Endothelial cell of umbilical vein (primary cell): ENCODE data around the gene MT1M. TPM values are rescaled to one million over a fixed set of nuclear protein-coding genes. Genes with fewer than 3 reads are reported as not detected.

Experiments
- BruUV-seq: library from RNA; stranded (reverse); fragments of 400-500 nt; replicated peaks from 2 replicates; lab custom pipeline; 2021; lab: Mats Ljungman, UMichigan
- CTCF ChIA-PET: fragments of 300-600, 350-600 bp; sonication (Branson Sonifier 250); formaldehyde crosslinking; loops from one replicate; lab custom pipeline; 2021; ENCODE audit warnings: antibody characterized with exemption, inconsistent platforms; lab: Charles Lee
- POLR2A ChIA-PET: fragments of 300-600, 350-600 bp; sonication (Branson Sonifier 250); formaldehyde crosslinking; loops from one replicate; lab custom pipeline; 2021; ENCODE audit warnings: antibody characterized with exemption, inconsistent platforms; lab: Charles Lee
- DNase-seq: peaks from one replicate; pipeline ENCODE4 v3.0.0-alpha.2; 2011; ENCODE audit warnings: low read depth, low spot score
- FAIRE-seq: peaks from 2 replicates; lab custom pipeline; 2011; peaks lifted over from hg19 to GRCh38; lab: Jason Lieb, UNC
- H2AFZ ChIP-seq: 2 replicates; pipeline ENCODE4 v1.6.0; 2012; ENCODE audit warnings: low read depth, low read length, control low read depth, inconsistent platforms
- H3K27ac ChIP-seq: 2 replicates; pipeline ENCODE4 v1.5.1; 2011; ENCODE audit warnings: low read depth, mild to moderate bottlenecking, control low read depth, low read length, moderate library complexity; ENCODE audit not compliant: insufficient read depth
- H3K27me3 ChIP-seq, 2 experiments: 2 replicates each; pipeline versions ENCODE4 v1.6.0 to v1.6.1; 2011; ENCODE audit warnings: low read length in 2 of 2, mixed read lengths in 1 of 2; ENCODE audit not compliant: control insufficient read depth in 2 of 2, insufficient read depth in 2 of 2
- H3K36me3 ChIP-seq, 2 experiments: 2 replicates in 1 of 2; 3 replicates in 1 of 2; pipeline ENCODE4 v1.5.1; 2011; ENCODE audit warnings: low read length in 2 of 2, mild to moderate bottlenecking in 1 of 2, moderate library complexity in 1 of 2; ENCODE audit not compliant: control insufficient read depth in 2 of 2, insufficient read depth in 2 of 2; ENCODE audit errors: extremely low read depth in 1 of 2
- H3K4me1 ChIP-seq: 3 replicates; pipeline ENCODE4 v1.5.1; 2011; ENCODE audit warnings: mild to moderate bottlenecking, low read length; ENCODE audit not compliant: control insufficient read depth, insufficient read depth; ENCODE audit errors: extremely low read depth
- H3K4me2 ChIP-seq: 2 replicates; pipeline ENCODE4 v1.6.1; 2011; ENCODE audit warnings: low read length, control low read depth, mixed read lengths; ENCODE audit not compliant: insufficient read depth
- H3K4me3 ChIP-seq, 3 experiments: fragments of 200-600 bp in 1 of 3; sonication (generic), shearing (Covaris generic) in 1 of 3; replicated peaks in 1 of 3; 2 replicates each; pipeline ENCODE4 v1.5.1; 2011 to 2016; ENCODE audit warnings: control low read depth in 3 of 3, low read length in 3 of 3, mild to moderate bottlenecking in 2 of 3, inconsistent platforms in 1 of 3, low read depth in 1 of 3, moderate library complexity in 1 of 3; ENCODE audit not compliant: insufficient read depth in 1 of 3
- H3K79me2 ChIP-seq: 2 replicates; pipeline ENCODE4 v1.6.0; 2012; ENCODE audit warnings: low read length, inconsistent platforms; ENCODE audit not compliant: control insufficient read depth, insufficient read depth
- H3K9ac ChIP-seq: replicated peaks from 2 replicates; pipeline ENCODE3; 2011; ENCODE audit warnings: low read length, control low read depth; ENCODE audit not compliant: insufficient read depth; ENCODE audit errors: extremely low read depth
- H3K9me1 ChIP-seq: replicated peaks from 3 replicates; pipeline ENCODE4 v1.6.0; 2011; ENCODE audit warnings: mild to moderate bottlenecking, low read length; ENCODE audit not compliant: control insufficient read depth, insufficient read depth; ENCODE audit errors: extremely low read depth
- H3K9me3 ChIP-seq: replicated peaks from 2 replicates; pipeline ENCODE4 v1.5.1; 2012; ENCODE audit warnings: low read length, inconsistent platforms; ENCODE audit not compliant: control insufficient read depth, insufficient read depth
- H4K20me1 ChIP-seq: replicated peaks from 2 replicates; pipeline ENCODE3; 2011; ENCODE audit warnings: mild to moderate bottlenecking, low read length; ENCODE audit not compliant: control insufficient read depth, insufficient read depth; ENCODE audit errors: extremely low read depth
- EZH2 ChIP-seq: IDR thresholded peaks from 2 replicates; pipeline ENCODE4 v1.6.1; 2012; ENCODE audit warnings: borderline replicate concordance, low read depth, mild to moderate bottlenecking, moderate library complexity, low read length, inconsistent platforms; ENCODE audit not compliant: severe bottlenecking
- GATA2 ChIP-seq: IDR thresholded peaks from 2 replicates; pipeline ENCODE4 v1.7.0; 2011; ENCODE audit warnings: low read depth, mild to moderate bottlenecking, moderate library complexity, mixed read lengths, low read length; ENCODE audit not compliant: insufficient read length, insufficient read depth
- JUN ChIP-seq: IDR thresholded peaks from 2 replicates; pipeline ENCODE4 v1.6.1; 2011; ENCODE audit warnings: borderline replicate concordance, low read depth; ENCODE audit not compliant: insufficient read length, insufficient read depth
- MYC ChIP-seq: IDR thresholded peaks from one replicate; pipeline ENCODE4 v1.6.1; 2011; ENCODE audit warnings: mild to moderate bottlenecking, low read depth, low read length
- POLR2A ChIP-seq: IDR thresholded peaks from 2 replicates; pipeline ENCODE4 v1.6.1; 2012; ENCODE audit warnings: low read depth, mild to moderate bottlenecking, control low read depth, low read length
- POLR2AphosphoS5 ChIP-seq: IDR thresholded peaks from 2 replicates; pipeline ENCODE4 v1.6.1; 2012; ENCODE audit warnings: low read depth, mild to moderate bottlenecking, control low read depth, low read length, moderate library complexity; ENCODE audit not compliant: insufficient read depth
- dilution Hi-C: fragments of 300-500 bp; cut with MboI; formaldehyde crosslinking; loops from one replicate; pipeline ENCODE4 v1.15.0; 2019; ENCODE audit warnings: low sequenced_read_pairs; ENCODE audit not compliant: extremely low pct_ligation_motif_present
- intact Hi-C: fragments of 100-400 bp; cut with micrococcal nuclease; formaldehyde crosslinking; loops from one replicate; pipeline ENCODE4 v1.10.0; 2022
- polyA plus RNA-seq, 4 experiments: library from polyadenylated mRNA; depleted of rRNA in 3 of 4; stranded (reverse) in 3 of 4; unstranded in 1 of 4; fragments of >200 nt; gene quantifications; 2 replicates each; pipeline versions ENCODE4 v1.2.1 to v1.2.3, GENCODE V29; 2011 to 2012; ENCODE audit warnings: missing spikeins in 1 of 4
- total RNA-seq: library from RNA; stranded (reverse); gene quantifications from 2 replicates; pipeline ENCODE4 v1.2.3, GENCODE V29; 2021
- TF ChIP-seq, protein P1 (sequence below): IDR thresholded peaks from 2 replicates; pipeline ENCODE4 v1.6.1; 2011; ENCODE audit not compliant: insufficient read depth, insufficient read length

Gene MT1M
- total and polyA plus RNA-seq, 2 donors (not counting 3 experiments of a cell fraction or from before 2014, with no cell fraction given): 4.3 to 4.6 TPM

- intact Hi-C loops (loop anchor here (1.0 to 2.0 kb wide), 2 partner anchors 10 to 24 kb away; partner anchors contain the start of gene MT1E), dilution Hi-C loops (no loop called here)
- FAIRE-seq (no peak), DNase-seq (no peak)
- Histone ChIP-seq H3K36me3 (no peaks in the 10 kb centered on the region), H2AFZ (peak overlapping the region; percentile 83), H3K4me2 (peak overlapping the region; percentile 72), H3K9me3 (no peaks in the 10 kb centered on the region), H4K20me1 (no peaks in the 10 kb centered on the region), H3K27me3 (peaks cover 34 to 39% of the 10 kb centered on the region in 2 experiments), H3K27ac (no peak overlapping the region), H3K9me1 (no peaks in the 10 kb centered on the region), H3K9ac (no peak overlapping the region), H3K4me3 (peak overlapping the region in 2 of 3 experiments; percentile 21 to 30), H3K79me2 (no peaks in the 10 kb centered on the region), H3K4me1 (peaks cover 19% of the 10 kb centered on the region)
- CTCF ChIA-PET: interaction anchor here (0.7 to 1.5 kb wide), 3 partner anchors 31 to 34 kb away, joined by 3 to 5 read pairs (median 3); no protein-coding TSS in a partner anchor
- BruUV-seq: no TSS peak
- TF ChIP-seq EZH2 (peak; percentile 94), MYC (no peak)
- POLR2A ChIA-PET: interaction anchor here (2.1 kb wide), 1 partner anchor 10 kb away, joined by 6 read pairs; the partner anchor contains the start of gene MT1E
These were observed 2.4 kb downstream of the MT1M start for GRCh38 chr16:56634715-56635440.

GRCh38 chr16:56635441-56635967 is 3.0 kb downstream of the MT1M start:
- Histone ChIP-seq H3K79me2 (no peaks in the 10 kb centered on the region), H3K9ac (no peak overlapping the region), H3K4me1 (peaks cover 19% of the 10 kb centered on the region), H3K4me2 (peak overlapping the region; percentile 72), H3K36me3 (no peaks in the 10 kb centered on the region), H2AFZ (peak overlapping the region; percentile 83), H3K9me1 (no peaks in the 10 kb centered on the region), H3K4me3 (peak overlapping the region in 1 of 3 experiments; percentile 21), H4K20me1 (no peaks in the 10 kb centered on the region), H3K9me3 (no peaks in the 10 kb centered on the region), H3K27me3 (peaks cover 34 to 39% of the 10 kb centered on the region in 2 experiments), H3K27ac (no peak overlapping the region)
- ChIA-PET CTCF (interaction anchor here (0.7 kb wide), 1 partner anchor 32 kb away, joined by 3 read pairs; no protein-coding TSS in a partner anchor), POLR2A (interaction anchor here (2.1 kb wide), 1 partner anchor 10 kb away, joined by 6 read pairs; the partner anchor contains the start of gene MT1E)
- dilution Hi-C loops: no loop called here
- no TSS peak for BruUV-seq
- no peak for FAIRE-seq
- intact Hi-C loops: loop anchor here (2.0 kb wide), 1 partner anchor 23 kb away; no protein-coding TSS in a partner anchor
- DNase-seq: no peak
- TF ChIP-seq, protein P1, sequence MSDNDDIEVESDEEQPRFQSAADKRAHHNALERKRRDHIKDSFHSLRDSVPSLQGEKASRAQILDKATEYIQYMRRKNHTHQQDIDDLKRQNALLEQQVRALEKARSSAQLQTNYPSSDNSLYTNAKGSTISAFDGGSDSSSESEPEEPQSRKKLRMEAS: peak; percentile 11
- TF ChIP-seq POLR2A (no peak), GATA2 (no peak), EZH2 (peak; percentile 92), JUN (no peak), POLR2AphosphoS5 (no peak)
